Glutamatergic neuron (in vitro differentiated cells): Measurements from ENCODE around the gene SUSD3. TPM values are rescaled to one million over a fixed set of nuclear protein-coding genes. Genes with fewer than 3 reads are reported as not detected.

Experiments
- DNase-seq: peaks from one replicate; pipeline ENCODE4 v3.0.0; 2022
- H3K27ac Mint-ChIP-seq: one replicate; pipeline ENCODE4 v1.8.0; 2020; ENCODE audit warnings: mild to moderate bottlenecking, mixed read lengths, inconsistent platforms; ENCODE audit not compliant: unreplicated experiment
- H3K27me3 Mint-ChIP-seq: one replicate; pipeline ENCODE4 v1.8.0; 2020; ENCODE audit warnings: mild to moderate bottlenecking, moderate library complexity, mixed read lengths, inconsistent platforms; ENCODE audit not compliant: unreplicated experiment
- H3K36me3 Mint-ChIP-seq: one replicate; pipeline ENCODE4 v1.8.0; 2020; ENCODE audit warnings: mild to moderate bottlenecking, mixed read lengths, inconsistent platforms; ENCODE audit not compliant: unreplicated experiment
- H3K4me1 Mint-ChIP-seq: one replicate; pipeline ENCODE4 v1.8.0; 2020; ENCODE audit warnings: mild to moderate bottlenecking, low read depth, mixed read lengths, inconsistent platforms; ENCODE audit not compliant: unreplicated experiment
- H3K4me3 Mint-ChIP-seq: one replicate; pipeline ENCODE4 v1.8.0; 2020; ENCODE audit warnings: mild to moderate bottlenecking, mixed read lengths, inconsistent platforms; ENCODE audit not compliant: unreplicated experiment
- H3K9me3 Mint-ChIP-seq: one replicate; pipeline ENCODE4 v1.8.0; 2020; ENCODE audit warnings: mild to moderate bottlenecking, moderate library complexity, mixed read lengths, inconsistent platforms; ENCODE audit not compliant: unreplicated experiment
- CTCF ChIP-seq: fragments of 200-600 bp; sonication (generic); IDR thresholded peaks from one replicate; pipeline ENCODE4 v1.5.0; 2021; ENCODE audit not compliant: partially characterized antibody, unreplicated experiment
- total RNA-seq: library from RNA; stranded (reverse); fragmentation: NEBNext Ultra II Directional; extraction: Animal tissue kit (Norgen Biotek cat#: 25700); gene quantifications from one replicate; pipeline ENCODE4 v1.2.1, GENCODE V29; 2021; ENCODE audit not compliant: unreplicated experiment

Gene SUSD3
- total RNA-seq, 1 donor from 2014 or later: not detected

- Mint-ChIP-seq H3K4me1 (no peaks in the 10 kb centered on the region), H3K36me3 (no peaks in the 10 kb centered on the region), H3K27ac (no peak overlapping the region), H3K27me3 (peaks cover 7% of the 10 kb centered on the region), H3K9me3 (peaks cover 7% of the 10 kb centered on the region), H3K4me3 (no peak overlapping the region)
- no peak for DNase-seq
- TF ChIP-seq CTCF: no peak
Measured at GRCh38 chr9:93089024-93089423, 30.5 kb downstream of the SUSD3 start.

- DNase-seq: no peak
- Mint-ChIP-seq H3K4me1 (no peaks in the 10 kb centered on the region), H3K27me3 (peaks cover 8% of the 10 kb centered on the region), H3K27ac (no peak overlapping the region), H3K9me3 (peaks cover 7% of the 10 kb centered on the region), H3K4me3 (no peak overlapping the region), H3K36me3 (no peaks in the 10 kb centered on the region)
- TF ChIP-seq CTCF: no peak
Measured at GRCh38 chr9:93089481-93089991, 31.0 kb downstream of the SUSD3 start.

GRCh38 chr9:93090091-93090655 lies 31.7 kb downstream of the SUSD3 start:
- H3K36me3 Mint-ChIP-seq: no peaks in the 10 kb centered on the region
- H3K4me3 Mint-ChIP-seq: no peak overlapping the region
- no peak for DNase-seq
- H3K4me1 Mint-ChIP-seq: no peaks in the 10 kb centered on the region
- no peak overlapping the region for H3K27ac Mint-ChIP-seq
- H3K9me3 Mint-ChIP-seq: peaks cover 8% of the 10 kb centered on the region
- TF ChIP-seq CTCF: no peak
- peaks cover 9% of the 10 kb centered on the region for H3K27me3 Mint-ChIP-seq

GRCh38 chr9:93091056-93091452 lies 32.6 kb downstream of the SUSD3 start:
- no peak for TF ChIP-seq CTCF
- Mint-ChIP-seq H3K9me3 (peaks cover 8% of the 10 kb centered on the region), H3K27me3 (peaks cover 9% of the 10 kb centered on the region), H3K4me1 (no peaks in the 10 kb centered on the region), H3K36me3 (no peaks in the 10 kb centered on the region), H3K4me3 (no peak overlapping the region), H3K27ac (no peak overlapping the region)
- no peak for DNase-seq

GRCh38 chr9:93091453-93092081 lies 33.1 kb downstream of the SUSD3 start:
- Mint-ChIP-seq H3K4me1 (no peaks in the 10 kb centered on the region), H3K9me3 (peaks cover 8% of the 10 kb centered on the region), H3K27ac (no peak overlapping the region), H3K27me3 (peaks cover 7% of the 10 kb centered on the region), H3K36me3 (no peaks in the 10 kb centered on the region), H3K4me3 (no peak overlapping the region)
- no peak for TF ChIP-seq CTCF
- DNase-seq: no peak
